ENCODE results near the gene KIF12.

Gene KIF12

GRCh38 chr9:114102484-114102883, 3.4 kb upstream of the KIF12 start:
- DNase-seq: no peak

GRCh38 chr9:114100536-114100935, 1.4 kb upstream of the KIF12 start:
- DNase-seq: no peak

GRCh38 chr9:114099669-114100270, 678 bp upstream of the KIF12 start:
- no peak for DNase-seq

- DNase-seq: peak; percentile 72
These were observed 814 bp downstream of the KIF12 start for GRCh38 chr9:114098021-114098935.

GRCh38 chr9:114097613-114098020, 1.5 kb downstream of the KIF12 start:
- DNase-seq: peak; percentile 42

DNA sequence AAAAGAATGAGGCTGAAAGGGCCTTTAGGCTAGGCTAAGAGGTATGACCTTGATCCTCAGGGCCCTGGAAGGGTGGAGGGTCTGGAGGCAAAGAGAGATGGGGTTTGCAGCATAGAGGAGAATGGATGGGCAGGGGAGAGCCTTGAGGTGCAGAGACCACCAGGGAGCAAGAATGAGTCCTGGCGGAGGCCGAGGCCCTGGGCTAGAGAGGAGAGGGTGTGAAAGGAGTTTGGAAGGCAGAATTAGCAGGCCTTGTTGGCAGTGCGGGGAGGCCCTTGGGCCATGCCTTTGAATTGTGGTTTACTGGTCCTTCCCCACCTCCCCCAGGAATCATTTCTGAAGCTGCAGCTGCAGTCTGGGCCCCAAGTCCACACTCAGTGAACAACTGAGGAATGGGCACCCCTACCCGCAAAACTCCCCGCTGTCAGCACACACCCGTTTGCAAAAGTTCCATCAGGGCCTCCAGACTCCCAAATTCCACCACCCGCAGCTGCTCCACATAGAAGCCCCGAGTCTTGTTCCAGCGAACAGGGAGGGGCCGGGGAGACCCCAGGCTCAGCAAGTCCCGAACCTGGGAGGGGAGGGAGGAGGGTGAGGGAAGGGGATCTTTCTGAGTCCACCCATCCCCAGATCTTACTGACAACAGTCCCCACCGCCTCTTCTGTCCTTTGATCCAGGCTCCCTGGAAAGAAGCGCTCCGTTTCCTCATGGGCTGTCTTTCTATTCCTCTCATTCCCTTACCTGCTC, 2.1 kb downstream of the KIF12 start:
- DNase-seq: no peak

GRCh38 chr9:114096041-114096511, 3.0 kb downstream of the KIF12 start:
- peak; percentile 15 for DNase-seq

- DNase-seq: no peak
These were observed 4.1 kb downstream of the KIF12 start for GRCh38 chr9:114094971-114095370.

DNA sequence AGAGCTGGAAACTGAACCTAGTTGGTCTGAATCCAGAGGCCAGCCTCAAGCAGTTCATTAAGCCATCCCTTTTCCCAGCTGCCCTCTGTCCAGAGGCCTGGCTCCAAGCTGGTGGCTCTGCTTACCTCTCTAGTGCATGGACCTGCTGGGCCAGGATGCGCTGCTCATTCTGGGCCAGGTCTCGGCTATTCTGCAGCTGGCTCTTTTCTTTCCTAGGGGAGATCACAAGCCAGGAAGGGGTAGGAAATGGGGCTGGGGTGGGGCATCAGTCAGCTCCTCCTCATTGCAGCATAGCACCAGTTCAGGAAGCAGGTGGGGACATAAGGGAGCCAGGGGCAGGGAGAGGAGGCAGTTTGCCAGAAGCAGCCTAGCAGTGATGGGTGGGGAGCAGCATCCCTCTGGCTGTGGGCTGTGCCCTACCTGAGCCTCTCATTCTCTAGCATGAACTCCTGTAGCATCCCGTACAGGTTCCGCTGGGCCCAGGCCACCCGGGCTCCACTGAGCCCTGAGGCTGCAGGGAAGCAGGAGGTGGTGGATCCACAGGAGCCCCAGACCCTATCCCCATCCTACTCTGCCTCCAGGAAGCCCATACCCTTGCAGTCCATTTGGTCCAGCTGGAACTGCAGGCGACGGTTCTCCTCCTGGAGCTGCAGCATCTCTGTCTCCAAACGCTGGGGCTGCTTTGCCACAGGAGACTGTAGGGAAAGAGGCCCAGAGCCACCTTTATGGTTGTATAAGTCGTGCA, 5.2 kb downstream of the KIF12 start:
- DNase-seq: no peak

DNA sequence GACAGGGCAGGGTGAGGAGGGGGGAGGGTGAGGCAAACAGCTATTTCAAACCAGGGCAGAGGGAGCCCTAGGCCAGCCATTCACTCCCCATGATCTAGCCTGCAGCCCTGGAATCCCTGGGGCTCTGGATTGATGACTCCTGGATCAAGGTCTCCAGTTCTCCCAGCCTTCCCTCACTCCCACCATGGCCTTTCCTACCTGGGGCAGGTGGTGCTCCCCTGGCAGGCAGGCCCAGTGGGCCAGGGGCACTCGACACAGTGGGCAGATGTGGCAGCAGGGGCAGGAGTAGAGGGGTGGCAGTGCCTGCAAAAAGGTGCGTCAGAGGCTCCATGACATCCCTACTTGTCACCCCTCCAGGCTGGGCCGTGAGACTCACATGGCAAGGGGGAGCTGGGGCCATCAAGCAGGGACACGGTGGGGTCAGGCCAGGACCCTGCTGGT, 6.0 kb downstream of the KIF12 start:
- no peak for DNase-seq

GRCh38 chr9:114092336-114092735, 6.8 kb downstream of the KIF12 start:
- no peak for DNase-seq

GRCh38 chr9:114091711-114092110, 7.4 kb downstream of the KIF12 start:
- DNase-seq: no peak

- no peak for DNase-seq
These were observed 8.3 kb downstream of the KIF12 start for GRCh38 chr9:114090798-114091197.

GRCh38 chr9:114089206-114089840, 9.8 kb downstream of the KIF12 start:
- no peak for DNase-seq

DNA sequence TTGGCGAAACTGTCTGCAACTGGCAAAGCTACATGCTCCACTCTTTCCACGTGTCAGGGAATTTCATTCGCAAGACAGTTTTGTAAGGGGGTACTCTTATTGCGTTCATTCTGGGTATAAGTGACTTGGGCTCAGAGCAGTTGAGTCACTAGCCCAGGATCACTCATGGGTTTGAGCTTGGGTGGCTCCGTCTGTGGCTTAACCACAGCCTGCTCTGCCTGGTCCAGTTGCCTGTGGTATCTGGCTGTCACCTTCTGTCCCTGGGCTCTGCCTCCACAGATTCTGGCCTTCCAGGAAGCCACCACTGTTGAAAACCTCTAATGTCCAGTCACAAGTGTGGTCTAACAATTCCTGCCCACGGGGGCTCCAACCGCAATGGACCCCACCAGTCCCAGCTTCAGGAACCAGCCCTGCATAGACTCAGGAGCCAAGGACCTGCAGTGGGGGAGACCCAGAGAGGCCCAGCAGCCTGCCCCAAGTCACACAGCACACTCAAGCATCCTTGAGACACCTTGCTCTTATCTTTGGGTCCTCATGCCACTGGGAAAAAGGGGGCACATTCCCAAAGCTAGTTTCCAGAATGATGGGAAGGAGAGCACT, 10.4 kb downstream of the KIF12 start:
- no peak for DNase-seq

GRCh38 chr9:114087721-114088120, 11.4 kb downstream of the KIF12 start:
- no peak for DNase-seq

- DNase-seq: no peak
These were observed 12.5 kb downstream of the KIF12 start for GRCh38 chr9:114086607-114087006.

GRCh38 chr9:114086009-114086408, 13.1 kb downstream of the KIF12 start:
- no peak for DNase-seq

- DNase-seq: no peak
These were observed 13.7 kb downstream of the KIF12 start for GRCh38 chr9:114085387-114085789.

- DNase-seq: no peak
These were observed 14.6 kb downstream of the KIF12 start for GRCh38 chr9:114084282-114085073.

GRCh38 chr9:114083666-114084065, 15.4 kb downstream of the KIF12 start:
- DNase-seq: no peak
